Caco-2 (cell line): ENCODE data around the gene HOXA5. TPM values are rescaled to one million over a fixed set of nuclear protein-coding genes. Genes with fewer than 3 reads are reported as not detected.

Experiments
- BruUV-seq: library from RNA; stranded (reverse); fragments of 400-500 nt; replicated peaks from 2 replicates; lab custom pipeline; 2021; lab: Mats Ljungman, UMichigan
- CTCF ChIA-PET: fragments of 300-600 bp; sonication (Branson Sonifier 250); formaldehyde crosslinking; loops from one replicate; lab custom pipeline; 2022; ENCODE audit warnings: antibody characterized with exemption; lab: Charles Lee
- POLR2A ChIA-PET: fragments of 300-600 bp; sonication (Branson Sonifier 250); formaldehyde crosslinking; loops from one replicate; lab custom pipeline; 2022; ENCODE audit warnings: antibody characterized with exemption; lab: Charles Lee
- DNase-seq, 2 experiments: peaks; one replicate each; pipeline versions ENCODE4 v3.0.0 to v3.0.0-alpha.2; 2020 to 2022
- H3K27me3 ChIP-seq: replicated peaks from 2 replicates; pipeline ENCODE4 v1.6.0; 2011; ENCODE audit warnings: low read length; ENCODE audit not compliant: control insufficient read depth, insufficient read depth
- H3K36me3 ChIP-seq: 2 replicates; pipeline ENCODE4 v1.5.1; 2011; ENCODE audit warnings: low read length; ENCODE audit not compliant: control insufficient read depth, insufficient read depth
- H3K4me1 ChIP-seq: fragments of 250-450 bp; sonication (Bioruptor Pico); 2 replicates; pipeline ENCODE4 v1.5.1; 2020; ENCODE audit warnings: mild to moderate bottlenecking
- H3K4me3 ChIP-seq: 2 replicates; pipeline ENCODE4 v1.5.1; 2011; ENCODE audit warnings: low read depth, mild to moderate bottlenecking, control low read depth, low read length
- H3K9me3 ChIP-seq: fragments of 250-450 bp; sonication (Bioruptor Pico); 2 replicates; pipeline ENCODE4 v1.5.1; 2020; ENCODE audit warnings: mild to moderate bottlenecking, moderate library complexity
- H3K27ac Mint-ChIP-seq: one replicate; pipeline ENCODE4 v1.8.0; 2022; ENCODE audit warnings: mixed read lengths; ENCODE audit not compliant: unreplicated experiment
- H3K27me3 Mint-ChIP-seq: one replicate; pipeline ENCODE4 v1.8.0; 2022; ENCODE audit warnings: mixed read lengths; ENCODE audit not compliant: insufficient read depth, unreplicated experiment
- H3K36me3 Mint-ChIP-seq: one replicate; pipeline ENCODE4 v1.8.0; 2022; ENCODE audit warnings: mild to moderate bottlenecking, mixed read lengths; ENCODE audit not compliant: insufficient read depth, unreplicated experiment
- H3K4me1 Mint-ChIP-seq: one replicate; pipeline ENCODE4 v1.8.0; 2022; ENCODE audit warnings: low read depth, mixed read lengths; ENCODE audit not compliant: unreplicated experiment
- H3K4me3 Mint-ChIP-seq: one replicate; pipeline ENCODE4 v1.8.0; 2022; ENCODE audit warnings: mild to moderate bottlenecking, moderate library complexity, mixed read lengths; ENCODE audit not compliant: unreplicated experiment
- H3K9me3 Mint-ChIP-seq: one replicate; pipeline ENCODE4 v1.8.0; 2022; ENCODE audit warnings: mixed read lengths; ENCODE audit not compliant: unreplicated experiment
- intact Hi-C: fragments of 100-400 bp; cut with micrococcal nuclease; formaldehyde crosslinking; loops from one replicate; pipeline ENCODE4 v1.10.0; 2022; ENCODE audit not compliant: unreplicated experiment
- total RNA-seq: library from RNA; stranded (reverse); gene quantifications from 2 replicates; pipeline ENCODE4 v1.2.3, GENCODE V29; 2022
- TF ChIP-seq, protein P1 (sequence below), 2 experiments: fragments of 200-600 bp in 1 of 2; IDR thresholded peaks; 1 replicate in 1 of 2; 2 replicates in 1 of 2; pipeline versions ENCODE4 v1.5.1 to v1.8.0; 2011 to 2022; ENCODE audit warnings: antibody characterized with exemption in 1 of 2, control low read depth in 1 of 2, inconsistent platforms in 1 of 2, low read depth in 1 of 2, low read length in 1 of 2, mild to moderate bottlenecking in 1 of 2, moderate library complexity in 1 of 2; ENCODE audit not compliant: insufficient read depth in 1 of 2, severe bottlenecking in 1 of 2, unreplicated experiment in 1 of 2

The HOXA5 gene
- total RNA-seq, 1 experiment from 2014 or later: 4.9 TPM

DNA sequence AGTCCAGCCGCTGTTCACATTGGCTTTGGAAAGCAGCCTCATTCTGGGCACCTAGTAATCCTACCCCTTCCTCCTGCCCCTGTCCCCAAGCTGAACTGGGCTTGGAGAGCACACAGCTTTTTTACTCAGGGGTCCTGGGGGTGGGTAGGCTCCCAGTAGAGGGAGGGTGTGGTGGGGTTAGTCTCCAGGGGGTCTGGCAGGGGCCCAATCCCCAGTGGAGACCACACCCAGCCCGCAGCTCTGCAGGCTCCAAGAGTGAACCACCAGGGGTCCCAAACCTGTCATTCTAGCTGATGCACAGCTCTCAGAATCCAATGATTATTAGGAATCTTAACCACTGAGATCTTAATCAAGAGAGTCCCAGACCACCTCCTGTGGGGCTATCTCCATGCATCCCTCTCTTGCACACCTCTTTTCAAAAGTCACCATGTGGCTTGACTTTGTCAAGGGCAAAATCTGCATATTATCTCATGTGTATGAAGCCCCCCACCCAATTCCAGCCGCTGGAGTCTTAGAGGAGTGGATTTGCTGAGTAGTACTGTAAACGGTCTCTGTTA lies 38.9 kb upstream of the HOXA5 start:
- Mint-ChIP-seq H3K36me3 (peaks cover 6% of the 10 kb centered on the region), H3K4me3 (peak overlapping the region; percentile 71), H3K27me3 (peaks cover 8% of the 10 kb centered on the region), H3K27ac (no peak overlapping the region), H3K9me3 (no peaks in the 10 kb centered on the region), H3K4me1 (peaks cover 7% of the 10 kb centered on the region)
- Histone ChIP-seq H3K36me3 (no peaks in the 10 kb centered on the region), H3K4me1 (peaks cover 14% of the 10 kb centered on the region), H3K4me3 (no peak overlapping the region), H3K27me3 (peaks cover 5% of the 10 kb centered on the region), H3K9me3 (no peaks in the 10 kb centered on the region)
- DNase-seq: peak in 1 of 2 experiments; percentile 23
- intact Hi-C loops: no loop called here
- CTCF ChIA-PET: interaction anchor here (1.2 kb wide), 1 partner anchor 14 kb away, joined by 5 read pairs; no protein-coding TSS in a partner anchor
- BruUV-seq: no TSS peak
- POLR2A ChIA-PET: no interaction called here
- TF ChIP-seq, protein P1, sequence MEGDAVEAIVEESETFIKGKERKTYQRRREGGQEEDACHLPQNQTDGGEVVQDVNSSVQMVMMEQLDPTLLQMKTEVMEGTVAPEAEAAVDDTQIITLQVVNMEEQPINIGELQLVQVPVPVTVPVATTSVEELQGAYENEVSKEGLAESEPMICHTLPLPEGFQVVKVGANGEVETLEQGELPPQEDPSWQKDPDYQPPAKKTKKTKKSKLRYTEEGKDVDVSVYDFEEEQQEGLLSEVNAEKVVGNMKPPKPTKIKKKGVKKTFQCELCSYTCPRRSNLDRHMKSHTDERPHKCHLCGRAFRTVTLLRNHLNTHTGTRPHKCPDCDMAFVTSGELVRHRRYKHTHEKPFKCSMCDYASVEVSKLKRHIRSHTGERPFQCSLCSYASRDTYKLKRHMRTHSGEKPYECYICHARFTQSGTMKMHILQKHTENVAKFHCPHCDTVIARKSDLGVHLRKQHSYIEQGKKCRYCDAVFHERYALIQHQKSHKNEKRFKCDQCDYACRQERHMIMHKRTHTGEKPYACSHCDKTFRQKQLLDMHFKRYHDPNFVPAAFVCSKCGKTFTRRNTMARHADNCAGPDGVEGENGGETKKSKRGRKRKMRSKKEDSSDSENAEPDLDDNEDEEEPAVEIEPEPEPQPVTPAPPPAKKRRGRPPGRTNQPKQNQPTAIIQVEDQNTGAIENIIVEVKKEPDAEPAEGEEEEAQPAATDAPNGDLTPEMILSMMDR (IDR thresholded peaks at IDR 0.05; ENCODE audit: insufficient read depth in 1 of 2, low read depth in 1 of 2, low read length in 1 of 2, severe bottlenecking in 1 of 2, unreplicated experiment in 1 of 2): no peak

DNA sequence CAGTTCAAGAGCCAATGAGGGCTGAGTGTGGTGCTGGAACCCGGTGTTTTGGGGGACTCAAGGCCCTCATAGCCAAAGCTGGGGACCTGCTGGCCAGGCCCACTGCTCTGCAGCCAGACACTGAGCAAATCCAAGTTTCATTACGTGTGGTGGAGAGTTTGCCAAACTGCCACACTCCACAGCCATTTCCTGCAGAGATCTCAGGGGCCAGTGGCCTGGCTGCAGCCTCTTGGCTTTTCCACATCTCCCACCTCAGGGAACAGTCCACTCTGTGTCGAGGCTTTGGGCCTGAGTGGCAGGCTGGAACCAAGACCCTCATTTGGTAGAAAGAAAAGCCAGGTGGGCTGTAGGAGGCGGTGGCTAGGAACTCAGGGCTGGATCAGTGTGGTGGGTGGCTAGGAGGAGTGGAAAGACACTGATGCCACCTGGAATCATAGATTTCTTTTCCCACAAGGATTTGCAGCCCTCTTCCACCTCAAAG lies 38.4 kb upstream of the HOXA5 start:
- Histone ChIP-seq H3K36me3 (no peaks in the 10 kb centered on the region), H3K4me3 (no peak overlapping the region), H3K4me1 (peaks cover 14% of the 10 kb centered on the region), H3K9me3 (no peaks in the 10 kb centered on the region), H3K27me3 (peaks cover 5% of the 10 kb centered on the region)
- Mint-ChIP-seq H3K4me3 (no peak overlapping the region), H3K4me1 (peaks cover 7% of the 10 kb centered on the region), H3K27ac (no peak overlapping the region), H3K9me3 (no peaks in the 10 kb centered on the region), H3K27me3 (peaks cover 8% of the 10 kb centered on the region), H3K36me3 (peaks cover 6% of the 10 kb centered on the region)
- no TSS peak for BruUV-seq
- POLR2A ChIA-PET: no interaction called here
- peak in 1 of 2 experiments; percentile 24 for DNase-seq
- CTCF ChIA-PET: interaction anchor here (0.5 kb wide), 1 partner anchor 48 kb away, joined by 3 read pairs; no protein-coding TSS in a partner anchor
- intact Hi-C loops: no loop called here
- TF ChIP-seq, protein P1 (IDR thresholded peaks at IDR 0.05; ENCODE audit: insufficient read depth in 1 of 2, low read depth in 1 of 2, low read length in 1 of 2, severe bottlenecking in 1 of 2, unreplicated experiment in 1 of 2): no peak

DNA sequence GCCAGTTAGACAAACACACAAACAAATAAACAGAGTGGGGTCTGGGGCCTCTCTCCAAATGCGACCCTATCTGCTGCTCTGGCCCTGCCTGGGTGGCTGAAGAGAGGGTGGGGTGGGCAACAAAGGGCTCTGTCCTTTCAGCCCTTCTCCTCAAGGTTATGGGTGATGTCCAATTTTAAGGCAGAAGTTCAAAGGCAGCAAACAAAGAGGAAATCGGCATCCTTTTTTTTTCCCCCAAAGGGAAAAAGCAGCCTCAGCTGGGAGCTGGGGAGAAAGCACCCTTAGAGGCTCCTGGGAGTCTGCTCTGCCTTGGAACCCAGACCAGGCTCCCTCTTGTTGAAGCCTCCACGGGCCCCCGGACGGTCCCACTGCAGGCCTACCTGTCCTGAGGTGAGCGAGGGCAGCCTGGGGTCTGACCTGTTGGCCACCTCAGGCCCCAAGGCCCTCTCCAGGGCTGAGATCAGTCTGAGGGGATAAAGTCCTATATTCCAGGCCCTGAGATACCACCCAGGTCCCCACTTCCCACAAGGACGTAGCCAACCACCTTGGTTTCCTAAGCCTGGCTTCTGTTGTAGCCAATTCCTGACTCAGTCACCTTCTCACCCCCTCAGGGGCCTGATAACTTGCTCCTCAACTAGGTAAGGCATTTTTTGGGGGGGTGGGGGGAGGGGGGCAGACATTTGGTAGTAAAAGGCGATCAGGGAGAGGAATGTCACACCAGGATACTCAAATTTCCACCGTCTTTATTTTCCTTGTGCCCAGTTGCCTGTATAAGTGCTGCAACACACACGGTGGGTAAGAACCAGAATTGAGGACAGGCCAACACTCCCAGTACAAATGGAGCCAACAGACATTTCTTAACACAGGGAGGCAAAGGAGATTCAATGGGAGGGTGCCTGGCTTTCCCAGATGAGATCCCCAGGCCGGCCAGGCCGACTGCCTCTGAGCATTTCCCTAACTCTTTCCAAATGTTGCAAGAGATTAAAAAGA lies 37.2 kb upstream of the HOXA5 start:
- BruUV-seq: no TSS peak
- Histone ChIP-seq H3K4me3 (no peak overlapping the region), H3K9me3 (no peaks in the 10 kb centered on the region), H3K36me3 (no peaks in the 10 kb centered on the region), H3K27me3 (peaks cover 5% of the 10 kb centered on the region), H3K4me1 (peaks cover 14% of the 10 kb centered on the region)
- H3K27me3 Mint-ChIP-seq: peaks cover 5% of the 10 kb centered on the region
- CTCF ChIA-PET: interaction anchor here (0.5 to 1.7 kb wide), 13 partner anchors 11 to 1230 kb away, joined by 3 to 13 read pairs (median 3); partner anchors contain the start of genes HOXA13, HOXA7, HOXA9 and TAX1BP1
- TF ChIP-seq, protein P1 (IDR thresholded peaks at IDR 0.05; ENCODE audit: insufficient read depth in 1 of 2, low read depth in 1 of 2, low read length in 1 of 2, severe bottlenecking in 1 of 2, unreplicated experiment in 1 of 2): no peak
- peak in 1 of 2 experiments; percentile 38 for DNase-seq
- peak overlapping the region; percentile 74 for H3K4me3 Mint-ChIP-seq
- no peaks in the 10 kb centered on the region for H3K9me3 Mint-ChIP-seq
- H3K4me1 Mint-ChIP-seq: peaks cover 7% of the 10 kb centered on the region
- no peak overlapping the region for H3K27ac Mint-ChIP-seq
- POLR2A ChIA-PET: no interaction called here
- intact Hi-C loops: no loop called here
- peaks cover 6% of the 10 kb centered on the region for H3K36me3 Mint-ChIP-seq
